ENCODE data around the gene CYP2D6. TPM values are rescaled to one million over a fixed set of nuclear protein-coding genes. Genes with fewer than 3 reads are reported as not detected.

CYP2D6 gene
- total and polyA plus RNA-seq, 2 of the 8 experiments (the other 6 are each of a cell fraction or from before 2014, with no cell fraction given) = 0.93 to 1.7 TPM

GRCh38 chr22:42127606-42128005, 3.0 kb downstream of the CYP2D6 start:
- Histone ChIP-seq H2BK12ac (ENCODE audit: low read depth, low read length) (no peak overlapping the region), H3K23me2 (ENCODE audit: low read depth, low read length) (no peaks in the 10 kb centered on the region), H3K36me3 (ENCODE audit: control insufficient read depth in 2 of 4, insufficient read depth in 4 of 4, low read length in 3 of 4) (no peaks in the 10 kb centered on the region), H3K27me3 (replicated peaks in 1 of 4; ENCODE audit: control insufficient read depth in 3 of 4, extremely low read depth in 1 of 4, insufficient read depth in 3 of 4, low read length in 3 of 4) (no peaks in the 10 kb centered on the region), H3K79me1 (ENCODE audit: low read depth, low read length) (no peaks in the 10 kb centered on the region), H2BK15ac (ENCODE audit: low read length) (no peak overlapping the region), H3K27ac (ENCODE audit: low read depth, low read length) (no peak overlapping the region), H2AFZ (ENCODE audit: low read length) (no peak overlapping the region), H2BK20ac (ENCODE audit: low read length) (no peak overlapping the region), H2AK5ac (ENCODE audit: low read depth, low read length) (no peak overlapping the region), H4K91ac (replicated peaks; ENCODE audit: insufficient read length, low read length) (no peak overlapping the region), H3K18ac (ENCODE audit: extremely low read depth, low read length) (no peak overlapping the region), H4K8ac (ENCODE audit: extremely low read depth, insufficient read depth, low read length) (no peak overlapping the region), H4K5ac (ENCODE audit: insufficient read length, low read depth, low read length) (no peak overlapping the region), H2BK120ac (replicated peaks; ENCODE audit: low read depth, low read length) (no peak overlapping the region), H3K4me2 (ENCODE audit: insufficient read depth in 1 of 2, low read depth in 2 of 2, low read length in 2 of 2) (no peak overlapping the region), H2BK5ac (ENCODE audit: low read depth, low read length) (no peak overlapping the region), H3K4me3 (ENCODE audit: extremely low read depth in 1 of 4, insufficient read depth in 2 of 4, low read depth in 3 of 4, low read length in 4 of 4) (no peak overlapping the region), H3K9ac (replicated peaks in 1 of 4; ENCODE audit: extremely low read depth in 1 of 4, low read depth in 3 of 4, low read length in 3 of 4) (no peak overlapping the region), H3K9me3 (ENCODE audit: insufficient read depth in 2 of 2, low read depth in 1 of 2, low read length in 1 of 2) (no peaks in the 10 kb centered on the region; a peak in 1 of 4 replicates), H3K23ac (ENCODE audit: insufficient read length) (no peak overlapping the region), H3K4me1 (replicated peaks in 1 of 4; ENCODE audit: control insufficient read depth in 3 of 4, insufficient read depth in 4 of 4, low read length in 3 of 4) (no peaks in the 10 kb centered on the region), H4K20me1 (replicated peaks in 1 of 2; ENCODE audit: control insufficient read depth in 1 of 2, insufficient read depth in 2 of 2, low read length in 2 of 2) (no peaks in the 10 kb centered on the region), H3K79me2 (ENCODE audit: control insufficient read depth in 1 of 2, insufficient read depth in 2 of 2, low read length in 2 of 2) (no peaks in the 10 kb centered on the region), H3K4ac (replicated peaks; ENCODE audit: insufficient read length, low read depth, low read length) (no peak overlapping the region), H3K14ac (ENCODE audit: insufficient read length) (no peak overlapping the region), H3K56ac (replicated peaks; ENCODE audit: insufficient read length, low read depth, low read length) (no peak overlapping the region)
- POLR2A ChIA-PET (ENCODE audit: partially characterized antibody) = no interaction called here
- DNase-seq (ENCODE audit: low read depth in 1 of 2, low spot score in 2 of 2) = no peak
- FAIRE-seq = no peak
- CTCF ChIA-PET (ENCODE audit: partially characterized antibody) = no interaction called here
- 80% methylated on average over 8 of the region's 16 CpGs; no CpG with 5 or more reads in 1 of the 2 experiments for WGBS, 2 experiments (ENCODE audit: extremely low coverage in 1 of 2, insufficient coverage in 1 of 2, insufficient read length in 1 of 2, insufficient replicate concordance in 2 of 2, low coverage in 1 of 2, low lambda C conversion rate in 2 of 2, missing lambda C conversion rate in 1 of 2)
- TF ChIP-seq FOSL1 (IDR thresholded peaks at IDR 0.05; ENCODE audit: insufficient read depth, low read depth, low read length) = no peak
- TF ChIP-seq TAF7 (optimal IDR thresholded peaks at IDR 0.05; ENCODE audit: borderline replicate concordance, low read depth, low read length) = no peak
- TF ChIP-seq BRCA1 (IDR thresholded peaks at IDR 0.05; ENCODE audit: low read depth, low read length) = no peak
- no peak for TF ChIP-seq EZH2 (IDR thresholded peaks at IDR 0.05; ENCODE audit: low read depth, low read length, severe bottlenecking)
- no peak for TF ChIP-seq JUND (IDR thresholded peaks at IDR 0.05; ENCODE audit: low read length)
- TF ChIP-seq GABPA (IDR thresholded peaks at IDR 0.05; ENCODE audit: borderline replicate concordance, insufficient read depth, low read length) = no peak
- TF ChIP-seq RXRA (IDR thresholded peaks at IDR 0.05; ENCODE audit: insufficient read depth, low read depth, low read length) = no peak
- no peak for TF ChIP-seq CEBPB (IDR thresholded peaks at IDR 0.05; ENCODE audit: low read depth, low read length)
- TF ChIP-seq YY1 (IDR thresholded peaks at IDR 0.05; ENCODE audit: low read depth, low read length) = no peak
- no peak for TF ChIP-seq HDAC2 (IDR thresholded peaks at IDR 0.05; ENCODE audit: borderline replicate concordance in 1 of 2, low read depth in 2 of 2, low read length in 2 of 2)
- no peak for TF ChIP-seq MAX (IDR thresholded peaks at IDR 0.05)
- no peak for TF ChIP-seq RBBP5 (IDR thresholded peaks at IDR 0.05; ENCODE audit: borderline replicate concordance, low read depth, low read length)
- TF ChIP-seq CHD2 (IDR thresholded peaks at IDR 0.05; ENCODE audit: low read length) = no peak
- TF ChIP-seq RAD21 (IDR thresholded peaks at IDR 0.05 in 1 of 2, conservative IDR thresholded peaks at IDR 0.05 in 1 of 2; ENCODE audit: low read depth in 2 of 2, low read length in 2 of 2) = no peak

Measured in H1 (cell line).